GM18511 (cell line): ENCODE data around the gene DOCK8.
"Not testable (repeated sequence)": the region's sequence is repeated elsewhere in the genome, so short reads cannot be mapped to it uniquely, and the experiment has no call there.

ENCODE experiments used
- ATAC-seq: cut with Tn5 transposase; IDR thresholded peaks from one replicate; pipeline ENCODE4 v1.9.1; 2021; ENCODE audit warnings: mild to moderate bottlenecking, moderate library complexity; ENCODE audit not compliant: unreplicated experiment

Gene DOCK8

GRCh38 chr9:224582-225520, 10.2 kb downstream of the DOCK8 start:
- peak; percentile 45 for ATAC-seq

- no peak for ATAC-seq
Observed at GRCh38 chr9:227860-228259, 13.2 kb downstream of the DOCK8 start.

GRCh38 chr9:228929-229695, 14.4 kb downstream of the DOCK8 start:
- ATAC-seq = no peak

DNA sequence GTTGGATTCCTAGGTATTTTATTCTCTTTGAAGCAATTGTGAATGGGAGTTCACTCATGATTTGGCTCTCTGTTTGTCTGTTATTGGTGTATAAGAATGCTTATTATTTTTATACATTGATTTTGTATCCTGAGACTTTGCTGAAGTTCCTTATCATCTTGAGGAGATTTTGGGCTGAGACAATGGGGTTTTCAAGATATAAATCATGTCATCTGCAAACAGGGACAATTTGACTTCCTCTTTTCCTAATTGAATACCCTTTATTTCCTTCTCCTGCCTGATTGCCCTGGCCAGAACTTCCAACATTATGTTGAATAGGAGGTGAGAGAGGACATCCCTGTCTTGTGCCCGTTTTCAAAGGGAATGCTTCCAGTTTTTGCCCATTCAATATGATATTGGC, 17.0 kb downstream of the DOCK8 start:
- ATAC-seq = not testable (repeated sequence)

- ATAC-seq = not testable (repeated sequence)
Observed at GRCh38 chr9:233708-234107, 19.0 kb downstream of the DOCK8 start.

- no peak for ATAC-seq
Observed at GRCh38 chr9:237141-237857, 22.6 kb downstream of the DOCK8 start.

DNA sequence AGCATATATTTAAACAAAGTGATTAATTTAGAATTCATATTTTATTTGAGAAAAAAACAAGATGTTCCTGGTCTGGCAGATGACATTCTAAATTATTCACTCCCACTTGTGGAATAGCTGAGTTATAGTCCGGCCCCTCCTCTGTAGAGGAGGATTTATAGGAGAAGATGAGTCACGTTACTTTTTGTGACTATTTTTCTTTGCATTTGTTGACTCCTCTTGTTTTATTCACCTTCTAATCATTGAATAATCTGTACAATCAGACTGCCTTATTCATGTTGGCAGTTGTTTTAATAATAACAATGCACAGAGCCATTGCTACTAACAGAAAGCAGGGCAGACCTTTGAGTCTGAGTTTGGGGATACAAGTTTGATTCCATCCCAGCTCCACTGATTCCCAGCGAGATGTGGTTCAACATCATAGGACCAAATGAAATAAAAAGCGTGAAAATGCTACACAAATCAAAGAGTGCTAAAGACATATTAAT, 23.2 kb downstream of the DOCK8 start:
- ATAC-seq = no peak

- ATAC-seq = no peak
Observed at GRCh38 chr9:242461-243080, 27.9 kb downstream of the DOCK8 start.

- no peak for ATAC-seq
Observed at GRCh38 chr9:248278-248961, 33.8 kb downstream of the DOCK8 start.

DNA sequence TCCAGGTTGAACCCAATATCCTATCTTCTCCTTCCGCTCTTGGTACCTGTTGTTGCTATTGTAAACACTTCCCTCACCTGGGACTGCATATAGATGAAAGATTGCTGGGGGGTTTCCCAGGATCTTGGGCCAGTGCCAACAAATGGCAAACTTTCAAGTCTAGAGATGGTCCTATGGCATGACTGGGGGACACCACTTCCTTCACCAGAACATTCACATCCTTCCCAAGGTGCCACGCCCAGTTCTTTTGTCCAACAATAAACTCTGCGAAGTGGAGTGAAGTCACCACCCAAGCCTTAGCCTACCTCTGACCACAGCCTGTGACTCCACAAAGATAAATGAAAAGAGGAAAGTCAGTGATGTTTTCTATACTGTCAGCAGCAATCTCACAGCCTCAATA, 34.4 kb downstream of the DOCK8 start:
- no peak for ATAC-seq

DNA sequence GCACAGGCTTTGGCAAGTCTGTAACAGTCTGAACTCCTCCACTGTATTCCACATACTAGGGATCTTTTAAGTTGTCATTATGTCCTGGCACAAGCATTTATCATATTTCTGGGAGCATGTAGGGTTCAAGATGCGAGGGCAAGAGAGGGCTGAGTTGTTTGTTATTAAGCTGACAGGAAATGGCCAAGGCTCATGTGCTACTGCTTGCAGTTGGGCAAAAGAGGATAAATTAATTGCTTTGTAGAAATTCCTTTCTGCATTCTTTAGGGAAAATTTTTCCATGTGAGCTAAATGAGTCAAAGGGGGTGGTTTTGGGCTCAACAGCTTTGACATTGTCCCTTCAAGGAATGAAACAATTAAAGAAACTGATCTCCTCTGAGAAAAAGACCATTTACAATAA, 35.4 kb downstream of the DOCK8 start:
- no peak for ATAC-seq

DNA sequence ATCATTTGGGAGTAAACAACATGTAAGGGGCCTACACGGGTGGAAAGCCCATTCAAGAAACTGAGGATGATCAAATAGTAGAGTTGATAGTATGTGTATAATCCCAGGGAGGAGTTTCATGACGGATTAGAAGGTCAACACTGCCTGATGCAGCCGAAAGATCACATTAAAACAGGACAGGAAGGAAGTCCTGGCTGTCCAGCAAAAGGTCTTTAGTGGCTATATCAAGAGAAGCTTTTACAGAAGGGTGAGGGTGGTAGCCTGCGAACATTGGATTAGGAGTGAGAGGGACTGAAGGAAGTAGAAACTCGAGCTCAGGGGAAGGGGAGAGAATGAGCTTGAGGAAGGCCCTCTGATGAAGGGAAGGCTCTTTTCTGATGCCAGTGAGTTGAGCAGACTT, 36.0 kb downstream of the DOCK8 start:
- ATAC-seq = no peak

DNA sequence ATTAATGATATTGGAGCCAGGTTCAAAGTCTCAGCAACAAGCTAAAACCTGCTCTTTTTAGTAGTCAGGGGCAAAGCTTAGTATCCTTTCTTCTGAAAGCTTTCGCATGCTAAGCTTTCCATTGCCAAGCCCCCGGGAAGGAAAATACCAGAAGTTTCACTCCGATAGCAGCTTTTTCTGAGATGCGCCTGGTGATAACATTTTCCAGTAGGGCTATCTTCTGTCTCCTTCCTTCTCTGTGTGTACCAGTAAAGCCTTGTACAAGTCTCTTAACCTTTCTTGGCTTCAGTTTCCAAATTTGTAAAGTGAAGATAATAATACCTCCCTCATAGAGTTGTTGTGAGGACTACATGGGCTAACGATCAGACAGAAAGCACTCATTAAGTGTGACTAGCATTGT, 36.7 kb downstream of the DOCK8 start:
- no peak for ATAC-seq

DNA sequence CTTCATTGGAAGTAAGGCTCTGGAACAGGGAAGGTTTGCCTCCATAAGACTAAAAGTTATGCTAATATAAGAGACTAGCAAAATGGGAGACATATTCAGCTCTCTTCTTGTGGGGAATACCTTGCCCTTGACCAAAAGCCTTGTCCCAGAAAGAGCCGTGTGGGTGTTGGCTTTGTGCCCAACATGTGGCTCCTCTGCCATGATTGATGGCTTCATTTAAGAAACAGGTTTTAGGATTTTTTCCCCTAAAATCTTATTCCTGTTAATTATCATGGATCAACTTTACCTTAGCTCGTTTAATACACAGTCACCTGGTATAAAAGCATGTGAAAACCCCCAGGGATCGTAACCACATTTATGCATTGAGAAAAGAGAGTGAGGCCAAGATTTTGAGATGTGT, 38.9 kb downstream of the DOCK8 start:
- no peak for ATAC-seq

DNA sequence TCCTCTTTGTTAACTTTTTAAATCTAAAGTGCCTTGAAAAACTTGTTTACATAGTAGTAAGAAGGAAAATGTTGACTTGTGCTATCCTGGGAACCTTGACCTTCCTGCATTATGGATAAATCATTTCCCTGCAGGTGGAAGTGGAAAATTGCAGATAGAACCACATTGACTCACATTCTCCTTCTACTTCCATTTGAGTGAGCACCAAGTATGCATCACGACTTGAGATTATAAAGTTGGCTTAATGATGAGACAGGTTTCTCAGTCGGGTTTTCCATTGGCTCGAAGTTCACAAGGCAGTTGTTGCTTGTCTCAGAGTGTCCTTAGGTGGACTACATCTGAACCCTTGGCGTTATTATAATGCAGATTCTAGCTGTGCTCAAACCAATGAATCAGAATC, 39.9 kb downstream of the DOCK8 start:
- no peak for ATAC-seq

GRCh38 chr9:257957-258356, 43.3 kb downstream of the DOCK8 start:
- ATAC-seq = no peak

- ATAC-seq = no peak
Observed at GRCh38 chr9:259405-260404, 45.0 kb downstream of the DOCK8 start.

DNA sequence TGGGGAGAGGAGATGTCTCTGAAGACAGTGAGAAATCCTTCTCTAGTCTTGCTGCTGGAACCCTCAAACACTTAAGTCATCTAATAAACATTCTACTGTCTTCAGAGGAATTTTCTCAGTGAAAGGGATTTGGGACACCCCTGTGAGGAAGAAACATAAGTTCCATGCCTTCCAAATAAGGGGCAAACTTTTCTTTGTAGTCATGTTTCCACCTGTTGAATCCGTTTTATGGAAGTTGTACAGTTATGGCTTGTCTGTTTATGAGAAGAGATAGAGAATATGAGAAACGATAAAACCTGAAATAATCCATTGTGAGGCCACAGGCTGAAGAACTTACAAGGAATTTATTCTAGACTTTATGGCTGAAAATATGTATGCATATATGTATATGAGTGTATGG, 49.6 kb downstream of the DOCK8 start:
- ATAC-seq = no peak
